Measurements from ENCODE around the gene PIK3C2B. TPM values are rescaled to one million over a fixed set of nuclear protein-coding genes. Genes with fewer than 3 reads are reported as not detected.

Gene PIK3C2B
- 10 to 100 TPM; 67.6 to 85.5 TPM for total RNA-seq

GRCh38 chr1:204494281-204495077 lies at the start of gene PIK3C2B:
Gene PIK3C2B (minus strand): TSS chr1:204494805. CDS start chr1:204469802, 25,003 bp downstream.
- no peaks in the 10 kb centered on the region for H3K4me1 ChIP-seq
- no peaks in the 10 kb centered on the region for H3K36me3 ChIP-seq
- peak within 1 kb of the TSS; percentile 96 for H3K4me3 ChIP-seq
- H3K9me3 ChIP-seq = no peaks in the 10 kb centered on the region
- intact Hi-C loops (cut with DNase I) = no loop called here
- no peaks in the 10 kb centered on the region for H3K27me3 ChIP-seq
- H3K27ac ChIP-seq = peak within 1 kb of the TSS; percentile 99
- DNase-seq = peak; percentile 82
- TF ChIP-seq CTCF (IDR thresholded peaks at IDR 0.05) = peak; percentile 29
- H3K9ac ChIP-seq (ENCODE audit: low read depth in 2 of 2, low read length in 2 of 2) = peak within 1 kb of the TSS; percentile 98 to 99

- Histone ChIP-seq H3K4me3 (no peak overlapping the region), H3K27me3 (no peaks in the 10 kb centered on the region), H3K9ac (ENCODE audit: low read depth in 2 of 2, low read length in 2 of 2) (no peak overlapping the region), H3K4me1 (no peaks in the 10 kb centered on the region), H3K9me3 (no peaks in the 10 kb centered on the region), H3K27ac (no peak overlapping the region), H3K36me3 (peaks cover 10% of the 10 kb centered on the region)
- intact Hi-C loops (cut with DNase I) = no loop called here
- no peak for TF ChIP-seq CTCF (IDR thresholded peaks at IDR 0.05)
- DNase-seq = no peak
These were observed 49.7 kb upstream of the PIK3C2B start for GRCh38 chr1:204544321-204544720.

- Histone ChIP-seq H3K4me3 (no peak overlapping the region), H3K36me3 (peaks cover 3% of the 10 kb centered on the region), H3K27ac (no peak overlapping the region), H3K27me3 (no peaks in the 10 kb centered on the region), H3K9me3 (no peaks in the 10 kb centered on the region), H3K4me1 (no peaks in the 10 kb centered on the region), H3K9ac (ENCODE audit: low read depth in 2 of 2, low read length in 2 of 2) (no peak overlapping the region)
- no peak for DNase-seq
- TF ChIP-seq CTCF (IDR thresholded peaks at IDR 0.05) = no peak
- intact Hi-C loops (cut with DNase I) = no loop called here
These were observed 47.0 kb upstream of the PIK3C2B start for GRCh38 chr1:204541626-204542025.

- intact Hi-C loops (cut with DNase I) = no loop called here
- no peak for DNase-seq
- no peak overlapping the region for H3K27ac ChIP-seq
- H3K27me3 ChIP-seq = no peaks in the 10 kb centered on the region
- H3K4me1 ChIP-seq = no peaks in the 10 kb centered on the region
- no peak overlapping the region for H3K4me3 ChIP-seq
- TF ChIP-seq CTCF (IDR thresholded peaks at IDR 0.05) = no peak
- H3K9ac ChIP-seq (ENCODE audit: low read depth in 2 of 2, low read length in 2 of 2) = no peak overlapping the region
- peaks cover 18% of the 10 kb centered on the region for H3K36me3 ChIP-seq
- H3K9me3 ChIP-seq = no peaks in the 10 kb centered on the region
These were observed 38.2 kb upstream of the PIK3C2B start for GRCh38 chr1:204532832-204533231.

GRCh38 chr1:204530932-204531331 lies 36.3 kb upstream of the PIK3C2B start:
- Histone ChIP-seq H3K9ac (ENCODE audit: low read depth in 2 of 2, low read length in 2 of 2) (no peak overlapping the region), H3K9me3 (no peaks in the 10 kb centered on the region), H3K4me3 (no peak overlapping the region), H3K27me3 (no peaks in the 10 kb centered on the region), H3K4me1 (no peaks in the 10 kb centered on the region), H3K36me3 (peaks cover 31% of the 10 kb centered on the region), H3K27ac (no peak overlapping the region)
- intact Hi-C loops (cut with DNase I) = no loop called here
- no peak for DNase-seq
- TF ChIP-seq CTCF (IDR thresholded peaks at IDR 0.05) = no peak

Measured in colonic mucosa (tissue), 4 donors.